ENCODE measurements around the gene NT5C. TPM values are rescaled to one million over a fixed set of nuclear protein-coding genes. Genes with fewer than 3 reads are reported as not detected.

Gene NT5C
- total RNA-seq, 1 donor from 2014 or later, result 13.5 TPM

- H3K4me3 Mint-ChIP-seq (ENCODE audit: unreplicated experiment), result peak overlapping the region; percentile 7
- no peak for TF ChIP-seq CTCF (IDR thresholded peaks at IDR 0.05; ENCODE audit: unreplicated experiment)
- DNase-seq (ENCODE audit: low spot score), result no peak
- H3K9me3 Mint-ChIP-seq (ENCODE audit: unreplicated experiment), result no peaks in the 10 kb centered on the region
- no peak overlapping the region for H3K27ac Mint-ChIP-seq (ENCODE audit: unreplicated experiment)
- H3K4me1 Mint-ChIP-seq (ENCODE audit: unreplicated experiment), result peaks cover 64% of the 10 kb centered on the region
- peaks cover 34% of the 10 kb centered on the region for H3K36me3 Mint-ChIP-seq (ENCODE audit: low read depth, unreplicated experiment)
- peaks cover 5% of the 10 kb centered on the region for H3K27me3 Mint-ChIP-seq (ENCODE audit: unreplicated experiment)
These were observed 16.0 kb downstream of the NT5C start for GRCh38 chr17:75115555-75115954.

DNA sequence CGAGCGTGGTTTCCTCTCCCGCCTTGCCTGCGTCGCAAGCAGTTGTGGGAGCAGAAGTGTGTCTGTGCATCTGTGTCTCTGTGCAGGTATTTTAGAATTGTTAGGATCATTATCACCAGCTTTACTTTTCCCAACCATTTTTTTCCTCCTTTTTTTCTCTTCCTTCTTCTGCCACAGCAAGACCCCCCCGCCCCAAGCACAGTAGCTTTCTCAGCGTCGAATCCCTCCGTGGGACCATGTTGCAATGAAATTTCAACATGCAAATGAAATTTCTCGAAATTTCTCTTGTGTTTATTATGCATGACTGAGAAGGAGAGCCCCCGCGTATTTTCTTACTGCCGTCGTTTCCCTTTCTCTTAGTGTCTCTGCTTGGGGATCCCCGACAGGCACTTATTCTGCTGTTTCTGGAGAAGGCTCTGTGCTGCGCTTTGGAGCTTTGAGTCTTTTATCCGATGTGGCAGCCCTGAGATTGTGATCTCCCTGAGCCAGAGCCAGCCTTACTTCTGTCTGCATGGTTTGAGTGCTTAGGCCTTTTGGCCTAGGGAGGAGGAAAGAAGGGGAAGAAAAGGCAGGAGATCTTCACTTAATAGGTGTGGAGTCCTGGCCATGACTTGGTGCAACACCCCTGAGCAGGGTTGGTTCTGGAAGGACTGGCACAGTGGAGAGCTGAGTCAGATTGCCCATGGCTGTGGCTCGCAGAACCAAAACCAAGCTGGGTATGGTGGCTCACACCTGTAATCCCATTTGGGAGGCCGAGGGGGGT is 16.8 kb downstream of the NT5C start:
- TF ChIP-seq CTCF (IDR thresholded peaks at IDR 0.05; ENCODE audit: unreplicated experiment), result no peak
- no peak for DNase-seq (ENCODE audit: low spot score)
- peak overlapping the region; percentile 84 for H3K4me3 Mint-ChIP-seq (ENCODE audit: unreplicated experiment)
- peak overlapping the region; percentile 94 for H3K27ac Mint-ChIP-seq (ENCODE audit: unreplicated experiment)
- peaks cover 30% of the 10 kb centered on the region for H3K36me3 Mint-ChIP-seq (ENCODE audit: low read depth, unreplicated experiment)
- no peaks in the 10 kb centered on the region for H3K9me3 Mint-ChIP-seq (ENCODE audit: unreplicated experiment)
- H3K27me3 Mint-ChIP-seq (ENCODE audit: unreplicated experiment), result peaks cover 5% of the 10 kb centered on the region
- H3K4me1 Mint-ChIP-seq (ENCODE audit: unreplicated experiment), result peaks cover 61% of the 10 kb centered on the region

GRCh38 chr17:75113798-75114551 is 17.6 kb downstream of the NT5C start:
- peak overlapping the region; percentile 84 for H3K4me3 Mint-ChIP-seq (ENCODE audit: unreplicated experiment)
- peak; percentile 97 for TF ChIP-seq CTCF (IDR thresholded peaks at IDR 0.05; ENCODE audit: unreplicated experiment)
- peak overlapping the region; percentile 94 for H3K27ac Mint-ChIP-seq (ENCODE audit: unreplicated experiment)
- H3K4me1 Mint-ChIP-seq (ENCODE audit: unreplicated experiment), result peaks cover 59% of the 10 kb centered on the region
- H3K27me3 Mint-ChIP-seq (ENCODE audit: unreplicated experiment), result peaks cover 7% of the 10 kb centered on the region
- peak; percentile 89 for DNase-seq (ENCODE audit: low spot score)
- no peaks in the 10 kb centered on the region for H3K9me3 Mint-ChIP-seq (ENCODE audit: unreplicated experiment)
- peaks cover 27% of the 10 kb centered on the region for H3K36me3 Mint-ChIP-seq (ENCODE audit: low read depth, unreplicated experiment)

- Mint-ChIP-seq H3K9me3 (ENCODE audit: unreplicated experiment) (no peaks in the 10 kb centered on the region), H3K4me1 (ENCODE audit: unreplicated experiment) (peaks cover 53% of the 10 kb centered on the region), H3K36me3 (ENCODE audit: low read depth, unreplicated experiment) (peaks cover 18% of the 10 kb centered on the region), H3K27me3 (ENCODE audit: unreplicated experiment) (peaks cover 10% of the 10 kb centered on the region), H3K27ac (ENCODE audit: unreplicated experiment) (no peak overlapping the region), H3K4me3 (ENCODE audit: unreplicated experiment) (peak overlapping the region; percentile 88)
- no peak for TF ChIP-seq CTCF (IDR thresholded peaks at IDR 0.05; ENCODE audit: unreplicated experiment)
- no peak for DNase-seq (ENCODE audit: low spot score)
These were observed 19.7 kb downstream of the NT5C start for GRCh38 chr17:75111777-75112335.
